Bronchial epithelial cell (primary cell): ENCODE data around the gene SLC25A47. TPM values are rescaled to one million over a fixed set of nuclear protein-coding genes. Genes with fewer than 3 reads are reported as not detected.
A peak's percentile ranks its signal among the peaks of the same experiment; 100 is the strongest.

Source experiments
- DNase-seq: peaks from one replicate; pipeline ENCODE4 v3.0.0-alpha.2; 2010; ENCODE audit warnings: low read depth
- FAIRE-seq: peaks from 2 replicates; lab custom pipeline; 2011; peaks lifted over from hg19 to GRCh38; lab: Jason Lieb, UNC
- H3K27me3 ChIP-seq: 2 replicates; pipeline ENCODE4 v1.5.1; 2011; ENCODE audit warnings: low read length; ENCODE audit not compliant: control insufficient read depth, insufficient read depth
- H3K36me3 ChIP-seq: 2 replicates; pipeline ENCODE4 v1.5.1; 2011; ENCODE audit warnings: low read length; ENCODE audit not compliant: control insufficient read depth, insufficient read depth
- H3K4me3 ChIP-seq: 2 replicates; pipeline ENCODE4 v1.5.1; 2011; ENCODE audit warnings: mild to moderate bottlenecking, low read depth, low read length, control low read depth
- total RNA-seq: library from RNA; depleted of rRNA; stranded (reverse); fragments of >200 nt; gene quantifications from 2 replicates; pipeline ENCODE4 v1.2.1, GENCODE V29; 2014
- TF ChIP-seq, protein P1 (sequence below): IDR thresholded peaks from 2 replicates; pipeline ENCODE4 v1.5.1; 2011; ENCODE audit warnings: mild to moderate bottlenecking, moderate library complexity, low read length, control low read depth, inconsistent platforms; ENCODE audit not compliant: insufficient read depth, severe bottlenecking

Gene SLC25A47
- total RNA-seq, 1 donor from 2014 or later: not detected

DNA sequence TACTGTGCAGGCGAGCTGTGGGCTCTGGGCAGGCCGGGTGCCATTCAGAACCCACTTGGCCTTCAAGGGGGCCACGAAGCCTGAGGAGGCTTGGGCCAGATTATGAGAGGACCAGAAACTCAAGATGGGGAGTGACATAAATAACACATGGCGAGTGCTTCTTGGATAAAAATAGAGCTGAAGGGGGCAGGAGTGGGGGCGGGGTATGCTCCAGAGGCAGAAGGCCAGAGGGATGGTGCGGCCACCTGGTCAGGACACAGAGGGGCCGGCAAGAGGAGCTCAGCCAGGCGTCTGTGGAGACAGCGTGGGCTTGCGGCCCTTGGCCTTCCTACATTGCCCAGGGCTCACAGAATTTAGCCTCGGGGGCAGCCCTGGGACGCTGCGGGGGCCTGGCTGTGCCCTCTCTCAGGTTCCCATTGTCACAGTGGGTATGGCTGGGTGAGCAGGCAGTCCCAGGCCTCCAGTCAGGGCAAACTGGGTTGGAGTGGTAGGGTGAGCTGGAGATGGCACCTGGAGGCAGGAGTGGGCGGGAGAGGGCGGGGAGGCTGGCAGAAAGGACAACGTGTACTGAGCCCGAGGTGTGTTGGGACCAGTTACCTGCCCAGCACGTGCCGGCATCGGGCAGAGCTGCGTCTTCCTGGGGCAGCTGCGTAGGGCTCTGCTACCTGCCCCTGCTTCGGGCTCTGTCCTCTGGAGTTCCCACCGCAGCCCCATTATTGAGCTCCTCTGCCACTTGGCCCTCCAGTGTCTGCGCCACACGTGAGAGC lies 9.5 kb upstream of the SLC25A47 start:
- H3K36me3 ChIP-seq: no peaks in the 10 kb centered on the region
- H3K4me3 ChIP-seq: no peak overlapping the region
- FAIRE-seq (no peak), DNase-seq (no peak)
- TF ChIP-seq, protein P1, sequence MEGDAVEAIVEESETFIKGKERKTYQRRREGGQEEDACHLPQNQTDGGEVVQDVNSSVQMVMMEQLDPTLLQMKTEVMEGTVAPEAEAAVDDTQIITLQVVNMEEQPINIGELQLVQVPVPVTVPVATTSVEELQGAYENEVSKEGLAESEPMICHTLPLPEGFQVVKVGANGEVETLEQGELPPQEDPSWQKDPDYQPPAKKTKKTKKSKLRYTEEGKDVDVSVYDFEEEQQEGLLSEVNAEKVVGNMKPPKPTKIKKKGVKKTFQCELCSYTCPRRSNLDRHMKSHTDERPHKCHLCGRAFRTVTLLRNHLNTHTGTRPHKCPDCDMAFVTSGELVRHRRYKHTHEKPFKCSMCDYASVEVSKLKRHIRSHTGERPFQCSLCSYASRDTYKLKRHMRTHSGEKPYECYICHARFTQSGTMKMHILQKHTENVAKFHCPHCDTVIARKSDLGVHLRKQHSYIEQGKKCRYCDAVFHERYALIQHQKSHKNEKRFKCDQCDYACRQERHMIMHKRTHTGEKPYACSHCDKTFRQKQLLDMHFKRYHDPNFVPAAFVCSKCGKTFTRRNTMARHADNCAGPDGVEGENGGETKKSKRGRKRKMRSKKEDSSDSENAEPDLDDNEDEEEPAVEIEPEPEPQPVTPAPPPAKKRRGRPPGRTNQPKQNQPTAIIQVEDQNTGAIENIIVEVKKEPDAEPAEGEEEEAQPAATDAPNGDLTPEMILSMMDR: no peak
- no peaks in the 10 kb centered on the region for H3K27me3 ChIP-seq

DNA sequence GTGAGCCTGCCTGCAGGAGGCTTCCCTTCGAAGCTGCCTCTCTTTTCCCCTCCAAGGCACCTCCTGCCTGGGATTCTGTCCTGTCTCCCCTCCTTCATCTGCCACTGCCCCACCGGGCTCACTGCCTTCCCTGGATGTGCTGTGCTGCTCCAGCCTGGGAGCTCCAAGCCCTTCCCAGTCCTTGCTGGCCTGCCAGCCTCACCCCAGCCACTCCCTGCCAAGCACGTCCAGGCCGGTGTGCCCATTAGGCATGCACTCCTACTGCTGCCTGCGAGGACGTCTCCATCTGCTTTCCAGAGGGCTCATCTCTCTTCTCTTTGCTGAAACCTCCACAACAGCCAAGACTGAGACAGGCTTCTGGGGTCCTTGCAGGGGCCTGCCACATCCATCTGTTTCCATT lies 8.4 kb upstream of the SLC25A47 start:
- TF ChIP-seq, protein P1: no peak

DNA sequence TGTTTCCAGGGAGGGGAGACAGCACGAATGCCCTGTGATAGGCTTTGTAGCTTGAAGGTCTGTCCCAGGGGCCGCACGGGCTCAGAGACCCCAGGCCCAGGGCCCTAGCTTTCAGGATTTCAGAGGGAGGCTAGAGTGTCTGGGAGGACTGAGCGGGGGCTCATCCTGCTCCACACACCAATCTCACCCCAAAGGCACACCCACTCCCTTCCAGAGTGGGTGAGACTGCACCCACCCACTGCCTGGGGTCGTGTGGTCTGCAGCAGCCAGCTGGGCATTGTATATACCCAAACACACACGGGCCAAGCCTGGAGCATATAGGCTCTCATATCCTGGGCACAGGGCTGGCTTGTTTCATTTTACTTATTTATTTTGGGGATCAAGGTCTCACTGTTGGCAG lies 5.8 kb upstream of the SLC25A47 start:
- Histone ChIP-seq H3K36me3 (no peaks in the 10 kb centered on the region), H3K4me3 (no peak overlapping the region), H3K27me3 (no peaks in the 10 kb centered on the region)
- TF ChIP-seq, protein P1: no peak
- DNase-seq (no peak), FAIRE-seq (no peak)

More for the DNA sequence above, 8.4 kb upstream of the SLC25A47 start:
- DNase-seq (peak; percentile 15), FAIRE-seq (peak; percentile 58)
- H3K27me3 ChIP-seq: no peaks in the 10 kb centered on the region
- no peaks in the 10 kb centered on the region for H3K36me3 ChIP-seq
- no peak overlapping the region for H3K4me3 ChIP-seq

DNA sequence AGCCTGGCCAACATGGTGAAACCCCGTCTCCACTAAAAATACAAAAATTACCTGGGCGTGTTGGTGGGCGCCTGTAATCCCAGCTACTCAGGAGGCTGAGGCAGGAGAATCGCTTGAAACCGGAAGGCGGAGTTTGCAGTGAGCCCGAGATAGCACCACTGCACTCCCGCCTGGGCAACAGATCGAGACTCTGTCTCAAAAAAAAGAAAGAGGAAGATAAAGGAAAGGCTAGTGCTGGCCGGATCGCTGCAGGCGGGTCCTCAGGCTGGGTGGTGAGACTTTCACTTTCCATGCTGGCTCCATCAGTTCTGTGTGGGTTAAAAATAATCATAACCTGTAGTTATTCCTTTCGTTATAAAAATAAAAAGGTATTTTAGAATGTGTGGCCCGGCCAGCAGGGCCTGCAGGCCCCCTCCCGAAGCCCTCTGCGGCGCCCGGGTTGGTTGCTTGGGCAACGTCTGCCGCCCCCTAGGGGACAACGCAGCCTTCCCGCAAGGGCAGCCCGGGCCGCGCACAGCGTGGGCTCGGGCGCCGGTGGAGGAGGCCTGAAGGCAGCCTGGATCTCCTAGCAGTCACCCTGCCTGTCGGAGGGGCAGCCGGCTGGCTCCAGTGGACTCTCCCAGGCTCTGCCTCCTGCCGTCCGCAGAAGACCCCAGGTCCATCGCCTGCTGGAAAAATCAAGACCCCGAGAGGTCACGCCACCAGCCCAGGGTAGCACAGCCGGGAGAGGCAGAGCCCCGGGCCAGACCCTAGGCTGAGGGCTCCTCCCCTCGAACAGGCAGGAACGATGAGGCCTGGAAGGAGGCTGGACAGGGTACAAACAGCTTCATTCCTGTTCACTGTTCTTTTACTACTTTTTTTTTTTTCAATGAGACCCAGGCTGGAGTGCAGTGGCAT lies 5.0 kb upstream of the SLC25A47 start:
- FAIRE-seq (no peak), DNase-seq (no peak)
- Histone ChIP-seq H3K4me3 (no peak overlapping the region), H3K27me3 (no peaks in the 10 kb centered on the region), H3K36me3 (no peaks in the 10 kb centered on the region)
- TF ChIP-seq, protein P1: peak; percentile 80

DNA sequence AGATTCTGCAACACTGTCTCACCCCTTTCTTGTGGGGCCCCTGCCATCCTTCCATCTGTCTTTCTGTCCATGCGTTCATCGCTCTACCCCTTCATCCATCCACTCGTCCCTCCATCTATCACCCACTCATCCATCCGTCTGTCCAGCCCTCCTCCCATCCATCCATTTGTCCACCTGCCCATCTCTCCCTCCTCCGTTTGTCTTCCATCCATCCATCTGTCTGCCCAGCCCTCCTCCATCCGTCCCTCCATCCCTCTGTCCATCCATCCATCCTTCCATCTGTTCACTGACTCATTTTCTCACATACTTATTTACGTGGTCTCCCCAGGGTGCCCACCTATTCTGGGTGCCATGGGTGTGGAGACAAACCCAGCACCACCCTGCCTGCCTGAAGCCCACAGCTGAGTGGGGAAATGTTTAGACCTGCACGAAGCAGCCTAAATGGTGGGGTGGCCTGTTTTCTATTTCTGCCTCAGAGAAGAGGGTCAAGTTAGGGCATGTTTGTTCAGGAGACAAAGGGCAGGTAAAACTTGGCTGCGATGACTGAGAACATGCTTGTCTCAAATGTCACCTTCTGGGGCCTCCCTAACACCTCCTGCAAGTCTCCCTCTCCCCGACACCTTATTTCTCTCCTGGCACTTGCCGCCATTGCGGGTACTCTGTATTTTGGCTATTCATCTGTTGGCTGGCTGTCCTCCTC lies 2.8 kb upstream of the SLC25A47 start:
- DNase-seq: peak; percentile 88
- Histone ChIP-seq H3K36me3 (no peaks in the 10 kb centered on the region), H3K4me3 (no peak overlapping the region), H3K27me3 (no peaks in the 10 kb centered on the region)
- TF ChIP-seq, protein P1: no peak
- no peak for FAIRE-seq
